HepG2 (cell line): ENCODE data around the gene HDGFL2. TPM values are rescaled to one million over a fixed set of nuclear protein-coding genes. Genes with fewer than 3 reads are reported as not detected.
A peak's percentile ranks its signal among the peaks of the same experiment; 100 is the strongest.

Experiments
- FOSL1 ChIP-seq: sonication (generic); formaldehyde crosslinking; IDR thresholded peaks from 2 replicates; pipeline ENCODE4 v1.9.0; 2021; ENCODE audit warnings: missing genetic modification reagents, borderline replicate concordance
- HES4 ChIP-seq: sonication (generic); formaldehyde crosslinking; IDR thresholded peaks from 2 replicates; pipeline ENCODE4 v1.9.0; 2021; ENCODE audit warnings: mild to moderate bottlenecking, missing genetic modification reagents, borderline replicate concordance
- HMGA1 ChIP-seq: sonication (generic); formaldehyde crosslinking; conservative IDR thresholded peaks from 2 replicates; pipeline ENCODE4 v1.4.0; 2020; ENCODE audit warnings: missing genetic modification reagents
- HMGXB4 ChIP-seq, 2 experiments: sonication (generic) in 1 of 2; formaldehyde crosslinking in 1 of 2; IDR thresholded peaks; 2 replicates each; pipeline versions ENCODE4 v1.4.0 to v1.6.1; 2018 to 2020; ENCODE audit warnings: missing genetic modification reagents in 2 of 2, borderline replicate concordance in 1 of 2, low read depth in 1 of 2, mild to moderate bottlenecking in 1 of 2, missing biosample characterization in 1 of 2
- KLF6 ChIP-seq: IDR thresholded peaks from 2 replicates; pipeline ENCODE4 v1.8.0; 2016; ENCODE audit warnings: missing biosample characterization, missing genetic modification reagents
- LRRFIP1 ChIP-seq: sonication (generic); formaldehyde crosslinking; conservative IDR thresholded peaks from 2 replicates; pipeline ENCODE4 v1.4.0; 2020; ENCODE audit warnings: missing genetic modification reagents
- MED8 ChIP-seq: sonication (generic); formaldehyde crosslinking; IDR thresholded peaks from 2 replicates; pipeline ENCODE4 v1.8.1; 2023; ENCODE audit warnings: mild to moderate bottlenecking, missing genetic modification reagents; ENCODE audit not compliant: insufficient replicate concordance
- MTA1 ChIP-seq: sonication (generic); formaldehyde crosslinking; IDR thresholded peaks from 2 replicates; pipeline ENCODE4 v1.4.0; 2020; ENCODE audit warnings: missing genetic modification reagents, mild to moderate bottlenecking, borderline replicate concordance
- POLR2A ChIP-seq, 2 experiments: IDR thresholded peaks; 2 replicates each; pipeline ENCODE4 v1.6.1; 2011; ENCODE audit warnings: low read depth in 2 of 2, low read length in 2 of 2, mild to moderate bottlenecking in 1 of 2, moderate library complexity in 1 of 2; ENCODE audit not compliant: insufficient read depth in 1 of 2
- PRMT3 ChIP-seq: sonication (generic); formaldehyde crosslinking; IDR thresholded peaks from 2 replicates; pipeline ENCODE4 v1.8.1; 2022; ENCODE audit warnings: low read depth, mild to moderate bottlenecking, moderate library complexity, missing genetic modification reagents, borderline replicate concordance
- RBM22 ChIP-seq: fragments of 200-400 bp; formaldehyde crosslinking; optimal IDR thresholded peaks from 2 replicates; pipeline ENCODE3; 2017; ENCODE audit warnings: mild to moderate bottlenecking, low read length, moderate library complexity
- ZNF12 ChIP-seq: sonication (generic); formaldehyde crosslinking; IDR thresholded peaks from 2 replicates; pipeline ENCODE4 v1.5.0; 2020; ENCODE audit warnings: missing genetic modification reagents
- ZNF331 ChIP-seq: sonication (generic); formaldehyde crosslinking; IDR thresholded peaks from 2 replicates; pipeline ENCODE4 v1.4.0; 2020; ENCODE audit warnings: missing genetic modification reagents
- ZNF362 ChIP-seq: sonication (generic); formaldehyde crosslinking; IDR thresholded peaks from 2 replicates; pipeline ENCODE4 v1.4.0; 2020; ENCODE audit warnings: missing genetic modification reagents, mild to moderate bottlenecking, borderline replicate concordance
- ZNF484 ChIP-seq: sonication (generic); formaldehyde crosslinking; IDR thresholded peaks from 2 replicates; pipeline ENCODE4 v1.5.1; 2020; ENCODE audit warnings: mild to moderate bottlenecking, low read depth, missing genetic modification reagents, borderline replicate concordance
- ZNF512B ChIP-seq: sonication (generic); formaldehyde crosslinking; IDR thresholded peaks from 2 replicates; pipeline ENCODE4 v1.5.1; 2020; ENCODE audit warnings: missing genetic modification reagents, mild to moderate bottlenecking, borderline replicate concordance
- ZNF577 ChIP-seq: sonication (generic); formaldehyde crosslinking; IDR thresholded peaks from 2 replicates; pipeline ENCODE4 v1.4.0; 2020; ENCODE audit warnings: mild to moderate bottlenecking, low read depth, missing genetic modification reagents, borderline replicate concordance
- ZNF639 ChIP-seq: conservative IDR thresholded peaks from 2 replicates; pipeline ENCODE4 v1.6.1; 2018; ENCODE audit warnings: missing genetic modification reagents
- ZNF720 ChIP-seq: sonication (generic); formaldehyde crosslinking; IDR thresholded peaks from 2 replicates; pipeline ENCODE4 v1.4.0; 2020; ENCODE audit warnings: missing genetic modification reagents
- polyA plus RNA-seq, 8 experiments: library from polyadenylated mRNA; depleted of rRNA in 3 of 8; stranded (reverse) in 7 of 8; unstranded in 1 of 8; fragments of >200 nt; fragmentation: Illumina TruSeq in 4 of 8; extraction: Trizol in 4 of 8; gene quantifications; 2 replicates each; pipeline versions ENCODE4 v1.2.1 to v1.2.3, GENCODE V29; 2011 to 2016; ENCODE audit warnings: low read depth in 4 of 8, missing spikeins in 1 of 8, mixed read lengths in 1 of 8; ENCODE audit not compliant: insufficient read depth in 1 of 8
- total RNA-seq, 5 experiments: library from RNA; depleted of rRNA; stranded (reverse); fragments of >200 nt; fragmentation: Illumina TruSeq; extraction: Trizol; gene quantifications; 2 replicates each; pipeline ENCODE4 v1.2.3, GENCODE V29; 2016; ENCODE audit warnings: low read depth in 1 of 5

HDGFL2 gene
- total and polyA plus RNA-seq, 2 of the 13 experiments (the other 11 are each of a cell fraction or from before 2014, with no cell fraction given) = 20.0 to 51.1 TPM

GRCh38 chr19:4534836-4535658 lies 63.0 kb downstream of the HDGFL2 start, which contains the start of gene PLIN5 (continued):
- TF ChIP-seq FOSL1 (CRISPR knock-in tag) (no peak), ZNF512B (CRISPR knock-in tag) (no peak), ZNF12 (CRISPR knock-in tag) (no peak), HES4 (CRISPR knock-in tag) (no peak), HMGXB4 (CRISPR knock-in tag; IDR thresholded peaks at IDR 0.05; ENCODE audit: borderline replicate concordance in 1 of 2, low read depth in 1 of 2) (no peak; a peak in 1 of 4 replicates), POLR2A (IDR thresholded peaks at IDR 0.05; ENCODE audit: insufficient read depth in 1 of 2, low read depth in 2 of 2, low read length in 2 of 2) (peak; percentile 63 to 81), KLF6 (CRISPR knock-in tag) (no peak), ZNF484 (no peak), ZNF331 (CRISPR knock-in tag) (no peak), HMGA1 (CRISPR knock-in tag) (no peak), PRMT3 (CRISPR knock-in tag) (no peak), LRRFIP1 (CRISPR knock-in tag) (no peak), ZNF720 (no peak), RBM22 (no peak), ZNF577 (CRISPR knock-in tag) (no peak), ZNF362 (CRISPR knock-in tag) (no peak), ZNF639 (CRISPR knock-in tag) (no peak), MED8 (CRISPR knock-in tag) (no peak), MTA1 (no peak)
